WTC11 (cell line): Measurements from ENCODE around the gene CAPN13. TPM values are rescaled to one million over a fixed set of nuclear protein-coding genes. Genes with fewer than 3 reads are reported as not detected.

Experiments
- ATAC-seq: fragments of 200-7000 bp; cut with Tn5 transposase; 2 replicates; pipeline ENCODE4 v1.10.0; 2021; ENCODE audit warnings: mild to moderate bottlenecking, moderate library complexity
- CTCF ChIA-PET: fragments of 300-600 bp; sonication (Branson Sonifier 250); formaldehyde crosslinking; loops from one replicate; lab custom pipeline; 2021; ENCODE audit warnings: antibody characterized with exemption; lab: Charles Lee
- POLR2A ChIA-PET: fragments of 350-600 bp; sonication (Branson Sonifier 250); formaldehyde crosslinking; loops from one replicate; lab custom pipeline; 2021; ENCODE audit warnings: antibody characterized with exemption; lab: Charles Lee
- DNase-seq: peaks from one replicate; pipeline ENCODE4 v3.0.0; 2021; ENCODE audit warnings: low spot score
- H3K27ac Mint-ChIP-seq: 2 replicates; pipeline ENCODE4 v1.8.0; 2021; ENCODE audit warnings: mixed read lengths
- H3K27me3 Mint-ChIP-seq: 2 replicates; pipeline ENCODE4 v1.8.0; 2021; ENCODE audit warnings: low read depth, mild to moderate bottlenecking, moderate library complexity, mixed read lengths
- H3K36me3 Mint-ChIP-seq: 2 replicates; pipeline ENCODE4 v1.8.0; 2021; ENCODE audit warnings: mixed read lengths
- H3K4me1 Mint-ChIP-seq: 2 replicates; pipeline ENCODE4 v1.8.0; 2022; ENCODE audit warnings: mixed read lengths
- H3K4me3 Mint-ChIP-seq: 2 replicates; pipeline ENCODE4 v1.8.0; 2021; ENCODE audit warnings: mild to moderate bottlenecking, moderate library complexity, mixed read lengths
- H3K9me3 Mint-ChIP-seq: 2 replicates; pipeline ENCODE4 v1.8.0; 2021; ENCODE audit warnings: mixed read lengths
- ATF1 ChIP-seq: sonication (generic); formaldehyde crosslinking; IDR thresholded peaks from 2 replicates; pipeline ENCODE4 v1.8.1; 2023; ENCODE audit warnings: mild to moderate bottlenecking, moderate library complexity, missing genetic modification reagents
- E2F5 ChIP-seq: sonication (generic); formaldehyde crosslinking; IDR thresholded peaks from 2 replicates; pipeline ENCODE4 v1.8.1; 2022; ENCODE audit warnings: mild to moderate bottlenecking, moderate library complexity, missing genetic modification reagents
- FOXP1 ChIP-seq: sonication (generic); formaldehyde crosslinking; IDR thresholded peaks from 2 replicates; pipeline ENCODE4 v1.8.0; 2022; ENCODE audit warnings: missing genetic modification reagents, mild to moderate bottlenecking, moderate library complexity, borderline replicate concordance
- MYBL2 ChIP-seq: sonication (generic); formaldehyde crosslinking; IDR thresholded peaks from 2 replicates; pipeline ENCODE4 v1.8.1; 2023; ENCODE audit warnings: mild to moderate bottlenecking, moderate library complexity, missing genetic modification reagents
- NFATC4 ChIP-seq: fragments of 250-450 bp; sonication (Bioruptor Pico); IDR thresholded peaks from 2 replicates; pipeline ENCODE4 v1.9.0; 2021; ENCODE audit warnings: mild to moderate bottlenecking
- NR3C1 ChIP-seq: sonication (generic); formaldehyde crosslinking; conservative IDR thresholded peaks from 2 replicates; pipeline ENCODE4 v1.8.1; 2023; ENCODE audit warnings: low read depth, mild to moderate bottlenecking, missing genetic modification reagents
- PRRX2 ChIP-seq: fragments of 250-450 bp; sonication (Bioruptor Pico); IDR thresholded peaks from 2 replicates; pipeline ENCODE4 v1.8.0; 2021; ENCODE audit warnings: mild to moderate bottlenecking
- STAT6 ChIP-seq: sonication (generic); formaldehyde crosslinking; conservative IDR thresholded peaks from 2 replicates; pipeline ENCODE4 v1.8.1; 2023; ENCODE audit warnings: mild to moderate bottlenecking, low read depth, missing genetic modification reagents, moderate library complexity
- ZNF423 ChIP-seq: fragments of 250-450 bp; sonication (Bioruptor Pico); IDR thresholded peaks from 2 replicates; pipeline ENCODE4 v2.1.2; 2022; ENCODE audit warnings: mild to moderate bottlenecking, moderate library complexity
- total RNA-seq: library from RNA; stranded (reverse); gene quantifications from 3 replicates; pipeline ENCODE4 v1.2.3, GENCODE V29; 2021
- TF ChIP-seq, protein P1 (sequence below): fragments of 250-450 bp; sonication (Bioruptor Pico); IDR thresholded peaks from 2 replicates; pipeline ENCODE4 v1.9.0; 2021; ENCODE audit warnings: moderate library complexity, mild to moderate bottlenecking, inconsistent platforms, borderline replicate concordance
- TF ChIP-seq, protein P2 (sequence below): sonication (generic); formaldehyde crosslinking; IDR thresholded peaks from 2 replicates; pipeline ENCODE4 v1.8.1; 2023; ENCODE audit warnings: mild to moderate bottlenecking, missing genetic modification reagents, moderate library complexity
- TF ChIP-seq, protein P3 (sequence below): sonication (generic); formaldehyde crosslinking; IDR thresholded peaks from 2 replicates; pipeline ENCODE4 v1.8.1; 2022; ENCODE audit warnings: low read depth, missing genetic modification reagents, borderline replicate concordance
- TF ChIP-seq, protein P4 (sequence below): sonication (generic); formaldehyde crosslinking; IDR thresholded peaks from 2 replicates; pipeline ENCODE4 v1.8.0; 2022; ENCODE audit warnings: mild to moderate bottlenecking, missing genetic modification reagents
- TF ChIP-seq, protein P5 (sequence below): fragments of 250-450 bp; sonication (Bioruptor Pico); IDR thresholded peaks from 2 replicates; pipeline ENCODE4 v1.9.0; 2021; ENCODE audit warnings: mild to moderate bottlenecking
- TF ChIP-seq, protein P6 (sequence below): sonication (generic); formaldehyde crosslinking; IDR thresholded peaks from 2 replicates; pipeline ENCODE4 v1.8.0; 2023; ENCODE audit warnings: missing genetic modification reagents

Gene CAPN13
- total RNA-seq, 1 experiment from 2014 or later = 1.7 TPM

- TF ChIP-seq E2F5 = no peak
- TF ChIP-seq STAT6 (CRISPR knock-in tag) = no peak
Measured at GRCh38 chr2:30729031-30729430, 78.2 kb downstream of the CAPN13 start (continued).

- DNase-seq = no peak
Measured at GRCh38 chr2:30722936-30723725, 84.1 kb downstream of the CAPN13 start.

GRCh38 chr2:30721668-30722647 is 85.3 kb downstream of the CAPN13 start:
- Mint-ChIP-seq H3K36me3 (no peaks in the 10 kb centered on the region), H3K4me1 (no peaks in the 10 kb centered on the region), H3K27me3 (no peaks in the 10 kb centered on the region; the same call in 1 of the 2 replicates), H3K4me3 (no peak overlapping the region), H3K27ac (no peak overlapping the region), H3K9me3 (no peaks in the 10 kb centered on the region; the same call in 1 of the 2 replicates)
- no peak for ATAC-seq
- TF ChIP-seq, protein P1, sequence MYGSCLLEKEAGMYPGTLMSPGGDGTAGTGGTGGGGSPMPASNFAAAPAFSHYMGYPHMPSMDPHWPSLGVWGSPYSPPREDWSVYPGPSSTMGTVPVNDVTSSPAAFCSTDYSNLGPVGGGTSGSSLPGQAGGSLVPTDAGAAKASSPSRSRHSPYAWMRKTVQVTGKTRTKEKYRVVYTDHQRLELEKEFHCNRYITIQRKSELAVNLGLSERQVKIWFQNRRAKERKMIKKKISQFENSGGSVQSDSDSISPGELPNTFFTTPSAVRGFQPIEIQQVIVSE (CRISPR knock-in tag) = no peak
- TF ChIP-seq, protein P2, sequence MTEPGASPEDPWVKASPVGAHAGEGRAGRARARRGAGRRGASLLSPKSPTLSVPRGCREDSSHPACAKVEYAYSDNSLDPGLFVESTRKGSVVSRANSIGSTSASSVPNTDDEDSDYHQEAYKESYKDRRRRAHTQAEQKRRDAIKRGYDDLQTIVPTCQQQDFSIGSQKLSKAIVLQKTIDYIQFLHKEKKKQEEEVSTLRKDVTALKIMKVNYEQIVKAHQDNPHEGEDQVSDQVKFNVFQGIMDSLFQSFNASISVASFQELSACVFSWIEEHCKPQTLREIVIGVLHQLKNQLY (CRISPR knock-in tag) = no peak
- TF ChIP-seq MYBL2 (no peak), ATF1 (CRISPR knock-in tag) (no peak), NR3C1 (CRISPR knock-in tag) (no peak)
- TF ChIP-seq, protein P3, sequence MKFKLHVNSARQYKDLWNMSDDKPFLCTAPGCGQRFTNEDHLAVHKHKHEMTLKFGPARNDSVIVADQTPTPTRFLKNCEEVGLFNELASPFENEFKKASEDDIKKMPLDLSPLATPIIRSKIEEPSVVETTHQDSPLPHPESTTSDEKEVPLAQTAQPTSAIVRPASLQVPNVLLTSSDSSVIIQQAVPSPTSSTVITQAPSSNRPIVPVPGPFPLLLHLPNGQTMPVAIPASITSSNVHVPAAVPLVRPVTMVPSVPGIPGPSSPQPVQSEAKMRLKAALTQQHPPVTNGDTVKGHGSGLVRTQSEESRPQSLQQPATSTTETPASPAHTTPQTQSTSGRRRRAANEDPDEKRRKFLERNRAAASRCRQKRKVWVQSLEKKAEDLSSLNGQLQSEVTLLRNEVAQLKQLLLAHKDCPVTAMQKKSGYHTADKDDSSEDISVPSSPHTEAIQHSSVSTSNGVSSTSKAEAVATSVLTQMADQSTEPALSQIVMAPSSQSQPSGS (CRISPR knock-in tag) = no peak
- DNase-seq = no peak
- ChIA-PET CTCF (interaction anchor here (0.6 to 4.7 kb wide), 2 partner anchors 10 to 557 kb away, joined by 3 to 28 read pairs; no protein-coding TSS in a partner anchor), POLR2A (no interaction called here)

More at GRCh38 chr2:30722936-30723725, 84.1 kb downstream of the CAPN13 start:
- ChIA-PET POLR2A (no interaction called here), CTCF (interaction anchor here (4.7 kb wide), 1 partner anchor 11 kb away, joined by 28 read pairs; no protein-coding TSS in a partner anchor)
- no peaks in the 10 kb centered on the region; the same call in 1 of the 2 replicates for H3K9me3 Mint-ChIP-seq
- H3K36me3 Mint-ChIP-seq = no peaks in the 10 kb centered on the region
- no peak for ATAC-seq
- H3K27ac Mint-ChIP-seq = no peak overlapping the region
- H3K27me3 Mint-ChIP-seq = no peaks in the 10 kb centered on the region; the same call in 1 of the 2 replicates
- H3K4me1 Mint-ChIP-seq = no peaks in the 10 kb centered on the region
- no peak overlapping the region for H3K4me3 Mint-ChIP-seq
- TF ChIP-seq, protein P4, sequence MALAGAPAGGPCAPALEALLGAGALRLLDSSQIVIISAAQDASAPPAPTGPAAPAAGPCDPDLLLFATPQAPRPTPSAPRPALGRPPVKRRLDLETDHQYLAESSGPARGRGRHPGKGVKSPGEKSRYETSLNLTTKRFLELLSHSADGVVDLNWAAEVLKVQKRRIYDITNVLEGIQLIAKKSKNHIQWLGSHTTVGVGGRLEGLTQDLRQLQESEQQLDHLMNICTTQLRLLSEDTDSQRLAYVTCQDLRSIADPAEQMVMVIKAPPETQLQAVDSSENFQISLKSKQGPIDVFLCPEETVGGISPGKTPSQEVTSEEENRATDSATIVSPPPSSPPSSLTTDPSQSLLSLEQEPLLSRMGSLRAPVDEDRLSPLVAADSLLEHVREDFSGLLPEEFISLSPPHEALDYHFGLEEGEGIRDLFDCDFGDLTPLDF (CRISPR knock-in tag) = no peak
- no peak for TF ChIP-seq ATF1 (CRISPR knock-in tag)
- no peak for TF ChIP-seq NFATC4
- TF ChIP-seq MYBL2 = no peak
- TF ChIP-seq, protein P5, sequence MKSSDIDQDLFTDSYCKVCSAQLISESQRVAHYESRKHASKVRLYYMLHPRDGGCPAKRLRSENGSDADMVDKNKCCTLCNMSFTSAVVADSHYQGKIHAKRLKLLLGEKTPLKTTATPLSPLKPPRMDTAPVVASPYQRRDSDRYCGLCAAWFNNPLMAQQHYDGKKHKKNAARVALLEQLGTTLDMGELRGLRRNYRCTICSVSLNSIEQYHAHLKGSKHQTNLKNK (CRISPR knock-in tag) = no peak
- no peak for TF ChIP-seq PRRX2 (CRISPR knock-in tag)
- TF ChIP-seq, protein P6, sequence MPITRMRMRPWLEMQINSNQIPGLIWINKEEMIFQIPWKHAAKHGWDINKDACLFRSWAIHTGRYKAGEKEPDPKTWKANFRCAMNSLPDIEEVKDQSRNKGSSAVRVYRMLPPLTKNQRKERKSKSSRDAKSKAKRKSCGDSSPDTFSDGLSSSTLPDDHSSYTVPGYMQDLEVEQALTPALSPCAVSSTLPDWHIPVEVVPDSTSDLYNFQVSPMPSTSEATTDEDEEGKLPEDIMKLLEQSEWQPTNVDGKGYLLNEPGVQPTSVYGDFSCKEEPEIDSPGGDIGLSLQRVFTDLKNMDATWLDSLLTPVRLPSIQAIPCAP (CRISPR knock-in tag) = no peak
- no peak for TF ChIP-seq FOXP1 (CRISPR knock-in tag)
- no peak for TF ChIP-seq ZNF423 (CRISPR knock-in tag)
